NCI-H510A treated with DMSO at 0.1 percent for 48 hours (cell line): ENCODE results near the gene PAX7.
"Not testable (repeated sequence)": the region's sequence is repeated elsewhere in the genome, so short reads cannot be mapped to it uniquely, and the experiment has no call there.

Experiments
- DNase-seq: peaks from one replicate; lab custom pipeline; 2025; lab: John Stamatoyannopoulos, UW

The PAX7 gene

DNA sequence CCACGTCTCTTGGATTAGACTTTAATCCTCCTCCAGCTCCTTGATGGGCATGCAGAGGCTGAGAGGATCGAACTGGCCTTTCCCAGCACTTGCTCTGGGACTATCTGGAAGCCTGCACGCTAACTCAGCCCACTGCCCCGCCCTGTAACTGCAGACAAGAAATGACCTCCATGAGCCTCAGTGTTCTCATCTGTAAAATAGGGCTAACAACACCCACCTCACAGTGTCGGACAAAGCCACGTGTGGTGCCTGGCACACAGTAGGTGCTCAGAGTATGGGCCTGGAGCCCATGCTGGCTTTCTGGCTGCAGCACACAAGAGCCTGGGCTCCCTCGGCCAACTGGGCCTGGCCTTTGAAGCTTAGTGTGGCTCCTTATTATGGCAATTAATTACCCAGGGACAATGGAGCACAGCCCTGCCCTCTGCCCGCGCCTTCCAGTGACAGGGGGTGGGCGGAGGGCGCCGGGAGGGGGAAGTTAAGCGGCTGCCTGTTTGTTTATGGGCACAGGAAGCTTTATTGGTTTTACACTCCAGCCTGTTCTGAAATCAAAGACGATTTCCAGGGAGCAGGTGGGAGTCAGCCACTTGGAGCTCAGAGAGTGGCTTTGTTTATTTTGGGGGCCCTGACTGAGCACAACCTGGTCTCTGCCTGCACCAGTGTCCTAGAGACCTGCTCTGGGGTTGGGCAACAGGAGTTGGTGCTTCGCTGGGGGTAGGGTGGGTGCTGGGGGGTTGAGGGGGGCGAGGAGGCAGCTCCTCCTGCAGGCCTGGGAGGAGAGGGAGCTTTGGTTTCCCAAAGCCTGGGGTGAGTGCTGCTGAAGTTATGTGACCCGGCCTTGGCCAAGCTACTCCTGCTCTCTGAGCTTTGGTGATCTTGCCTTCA lies 31.0 kb downstream of the PAX7 start:
- no peak for DNase-seq

DNA sequence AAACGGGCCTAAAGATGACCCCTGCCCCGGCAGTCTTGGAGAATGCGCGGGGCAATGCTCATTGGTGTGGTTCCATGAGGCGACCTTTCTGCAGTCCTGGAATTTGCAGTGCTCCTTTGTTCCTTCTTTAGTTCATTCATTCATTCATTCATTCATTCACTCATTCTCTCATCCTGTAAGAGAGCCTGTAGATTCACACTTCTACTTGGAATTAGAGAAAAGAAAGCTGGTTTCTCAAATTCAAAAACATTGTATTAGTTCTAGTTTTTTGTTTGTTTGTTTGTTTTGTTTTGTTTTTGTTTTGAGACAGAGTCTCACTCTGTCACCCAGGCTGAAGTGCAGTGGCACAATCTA lies 31.6 kb downstream of the PAX7 start:
- no peak for DNase-seq

DNA sequence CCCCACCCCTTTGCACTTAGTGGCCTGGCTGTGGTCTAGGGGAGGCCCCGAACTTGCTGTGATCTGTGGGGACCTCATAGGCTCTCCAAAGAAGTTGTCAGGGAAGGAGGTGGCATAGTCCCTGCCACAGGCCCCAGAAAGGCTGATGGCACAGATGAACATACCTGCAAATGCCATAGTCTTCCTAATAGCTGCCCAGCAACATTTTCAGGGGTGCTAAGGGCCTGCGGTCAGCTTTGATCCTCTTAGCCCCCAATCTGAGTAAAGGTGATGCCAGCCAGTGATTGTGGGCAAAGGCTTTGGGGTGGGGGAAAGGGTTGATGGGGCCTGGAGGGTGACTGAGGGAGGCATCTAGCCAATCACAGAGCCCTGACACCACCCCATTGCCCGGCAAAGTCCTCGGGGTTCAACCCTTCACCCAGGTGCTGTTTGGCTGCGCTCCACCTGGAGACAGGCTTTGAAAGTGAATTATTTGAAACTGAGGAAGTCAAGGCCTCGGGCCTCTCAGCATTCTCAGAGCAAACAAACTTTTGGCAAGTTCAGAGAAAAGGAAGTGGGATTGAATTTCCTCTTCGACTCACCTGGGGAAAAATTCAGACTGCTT lies 35.8 kb downstream of the PAX7 start:
- DNase-seq, result no peak

DNA sequence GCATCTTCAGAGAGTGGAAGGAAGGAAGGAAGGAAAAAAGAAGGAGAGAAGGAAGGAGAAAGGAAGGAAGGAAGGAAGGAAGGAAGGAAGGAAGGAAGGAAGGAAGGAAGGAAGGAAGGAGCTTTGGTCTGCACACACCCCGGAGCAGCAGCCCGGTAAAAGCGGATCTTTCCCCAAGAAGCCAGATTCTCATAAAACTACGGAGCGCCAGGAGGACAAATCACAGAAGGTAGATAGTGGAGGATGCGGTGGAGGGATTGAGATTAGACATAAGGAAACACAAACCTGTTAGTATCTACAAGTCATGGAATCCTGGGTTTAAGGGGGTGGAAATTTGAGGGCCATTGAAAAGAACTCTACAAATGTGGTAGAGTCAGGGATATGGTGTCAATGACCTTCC lies 36.7 kb downstream of the PAX7 start:
- no peak for DNase-seq

DNA sequence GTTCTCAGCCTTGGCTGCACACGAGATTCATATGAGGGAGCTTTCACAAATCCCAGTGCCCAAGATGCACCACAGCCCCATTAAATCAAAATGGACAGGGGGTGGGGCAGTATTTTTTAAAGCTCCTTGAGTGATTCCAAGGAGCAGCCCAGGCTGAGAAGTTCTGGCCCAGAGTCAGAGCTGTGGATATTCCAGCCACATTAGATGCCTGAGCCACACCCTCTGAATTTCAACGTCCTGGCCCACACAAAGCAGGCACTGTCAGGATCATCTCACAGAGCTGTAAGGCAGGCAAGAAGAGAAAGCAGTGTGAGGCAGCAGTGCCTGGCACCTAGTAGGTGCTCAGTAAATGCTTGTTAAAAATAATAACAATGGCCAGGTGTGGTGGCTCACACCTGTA lies 37.4 kb downstream of the PAX7 start:
- no peak for DNase-seq

DNA sequence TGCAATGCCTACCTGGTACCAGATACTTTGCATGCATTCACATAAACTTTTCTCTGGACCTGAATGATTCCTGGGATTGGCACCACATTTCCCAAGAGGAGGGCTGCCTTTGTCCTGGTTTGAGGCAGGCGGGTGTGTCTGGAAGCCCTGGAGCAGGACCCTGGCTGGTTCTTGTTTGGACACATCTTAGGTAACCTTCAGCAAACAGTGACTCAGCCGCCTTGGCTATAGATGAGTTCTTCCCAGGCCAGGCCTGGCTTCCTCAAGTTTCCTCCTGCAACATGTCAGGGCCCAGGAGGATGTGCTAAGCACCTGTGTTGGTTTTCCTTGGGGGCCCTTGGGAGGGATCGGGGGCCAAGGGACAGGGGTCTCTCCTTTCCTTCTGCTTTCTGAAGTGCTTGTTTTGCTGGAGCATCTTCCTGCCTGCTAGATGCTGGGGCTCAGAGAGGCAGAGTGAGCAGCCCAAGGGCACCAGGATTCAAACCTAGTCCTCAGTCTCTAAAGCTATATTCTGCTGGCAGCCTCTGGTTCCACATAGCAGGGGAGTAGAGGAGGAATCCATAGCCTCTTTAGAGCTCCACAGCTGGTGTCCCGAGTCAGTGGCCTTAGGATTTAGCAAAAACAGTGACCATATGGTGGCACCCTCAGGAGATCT lies 38.2 kb downstream of the PAX7 start:
- DNase-seq, result no peak

DNA sequence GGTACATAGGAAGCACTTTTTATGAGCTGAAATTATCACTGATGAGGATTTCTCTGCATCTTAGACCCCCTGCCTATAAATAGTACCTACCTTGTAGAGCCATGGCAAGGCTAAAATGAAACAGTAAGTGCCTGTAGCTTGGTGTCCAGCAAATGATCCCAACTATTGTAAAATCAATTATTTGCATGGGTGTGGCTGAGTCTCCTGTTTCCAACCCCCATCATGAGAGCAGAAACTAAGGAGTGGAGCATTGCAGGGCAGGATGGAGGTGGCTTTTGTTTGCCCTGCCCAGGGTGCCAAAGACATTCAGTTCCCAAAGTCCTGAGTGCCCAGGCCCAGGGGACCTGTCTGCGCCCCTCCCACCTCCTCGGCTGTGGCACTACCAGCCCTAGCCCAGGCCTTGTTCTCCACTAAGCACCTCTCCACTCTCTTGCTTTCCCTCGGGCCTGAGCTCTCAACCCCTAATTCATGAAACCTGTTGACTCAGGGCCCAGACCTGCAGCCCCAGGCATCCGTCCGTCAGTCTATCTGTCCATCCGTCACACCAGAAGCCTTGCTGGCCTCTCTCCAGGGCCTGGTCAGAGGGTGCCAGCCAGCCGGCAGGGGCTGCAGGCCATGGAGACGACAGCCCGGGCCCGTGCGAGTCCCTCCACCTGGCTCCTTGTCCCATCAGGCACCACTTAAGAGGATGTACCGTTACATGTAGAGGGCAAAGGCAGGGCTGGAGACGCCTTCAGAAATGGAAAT lies 39.6 kb downstream of the PAX7 start:
- DNase-seq, result no peak

DNA sequence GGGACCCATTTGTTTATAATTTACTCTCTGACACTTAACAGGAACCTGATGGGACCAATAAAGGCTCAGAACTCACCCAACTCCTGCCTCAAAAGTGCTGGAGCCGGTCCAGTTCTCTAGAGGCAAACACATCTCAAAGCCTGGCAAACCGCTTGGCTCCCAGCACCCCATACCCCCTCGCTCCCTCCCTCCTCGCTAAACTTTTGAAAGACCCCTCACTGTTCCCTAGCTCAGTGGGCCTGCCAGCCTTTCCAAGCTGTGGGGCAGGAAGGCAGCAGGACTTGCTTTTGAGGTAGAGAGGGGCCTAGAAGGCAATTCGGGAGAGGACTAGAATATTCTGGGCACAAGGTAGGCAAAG lies 40.2 kb downstream of the PAX7 start:
- DNase-seq, result no peak

DNA sequence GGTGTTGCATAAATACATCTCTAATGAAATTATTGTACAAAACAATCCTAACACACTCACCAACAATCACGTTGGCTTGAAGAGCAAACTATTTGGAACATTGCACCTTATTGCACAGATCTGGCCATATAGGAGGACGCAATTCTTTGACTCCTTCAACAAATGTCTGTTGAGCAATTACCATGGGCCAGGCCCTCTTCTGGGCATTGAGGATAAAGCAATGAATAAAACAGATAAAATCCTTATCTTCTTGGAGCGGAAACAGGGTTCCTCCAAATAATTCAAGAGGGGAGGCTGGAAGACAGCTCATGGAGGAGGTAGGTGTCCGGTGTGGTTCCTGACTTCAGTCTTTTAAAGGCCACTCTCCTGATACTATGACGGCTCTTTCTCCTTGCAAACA lies 43.3 kb downstream of the PAX7 start:
- DNase-seq, result no peak

DNA sequence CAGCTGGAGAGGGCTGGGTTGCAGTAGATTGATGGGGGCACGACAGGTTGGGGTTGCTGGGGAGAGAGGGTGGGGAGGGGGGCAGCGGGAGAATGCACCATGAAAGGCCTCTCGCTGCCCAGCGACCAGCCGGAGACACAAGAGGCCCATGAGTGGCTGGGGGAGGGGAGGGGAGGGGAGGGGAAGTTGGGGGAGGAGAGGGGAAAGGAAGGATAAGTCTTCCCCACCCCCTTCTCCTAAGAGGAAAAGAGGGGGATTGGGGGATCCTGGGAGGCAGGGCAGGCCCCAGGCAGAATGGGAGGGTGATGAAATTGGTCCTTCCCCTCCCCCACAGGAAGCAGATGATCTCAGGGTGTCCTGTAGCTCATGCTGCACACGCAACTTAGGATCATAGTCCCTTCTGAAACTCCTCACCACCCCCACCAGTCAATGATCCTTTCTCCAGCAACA lies 45.7 kb downstream of the PAX7 start:
- DNase-seq, result no peak

DNA sequence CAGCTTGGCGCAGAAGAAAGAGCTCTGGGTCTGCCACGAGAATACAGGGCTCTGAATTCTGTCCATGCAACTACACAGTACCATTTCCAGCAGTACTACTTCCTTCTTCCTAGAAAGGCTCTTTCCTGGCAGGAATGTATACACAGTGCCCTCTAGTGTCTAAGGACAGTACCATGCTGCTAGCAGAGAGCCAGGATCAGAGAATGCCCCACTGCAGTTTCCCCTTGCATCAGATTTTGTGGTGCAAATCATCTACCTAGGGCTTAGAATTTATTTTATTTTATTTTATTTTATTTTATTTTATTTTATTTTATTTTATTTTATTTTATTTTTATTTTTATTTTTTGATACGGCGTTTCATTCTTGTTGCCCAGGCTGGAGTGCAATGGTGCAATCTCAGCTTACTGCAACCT lies 50.8 kb downstream of the PAX7 start:
- DNase-seq, result no peak

DNA sequence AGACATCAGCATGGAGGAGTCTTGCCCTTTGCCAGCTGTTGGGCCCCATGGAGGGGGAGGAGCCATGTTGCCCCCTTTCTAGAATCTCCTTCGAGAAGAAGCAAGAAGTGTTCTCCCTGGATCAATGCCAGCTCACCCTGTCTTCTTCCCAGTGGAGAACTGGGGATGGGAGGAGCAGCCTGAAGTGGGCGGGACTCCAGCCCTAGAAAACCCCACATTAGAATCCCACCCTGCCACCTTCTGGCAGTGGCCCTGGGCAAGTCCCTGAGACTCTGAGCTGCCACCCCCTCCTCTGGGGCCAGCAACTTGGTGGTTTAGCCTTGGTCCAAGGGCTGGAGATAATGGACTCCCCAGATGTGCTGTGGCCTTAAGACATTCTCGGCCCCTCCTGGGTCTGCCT lies 51.7 kb downstream of the PAX7 start:
- no peak for DNase-seq

DNA sequence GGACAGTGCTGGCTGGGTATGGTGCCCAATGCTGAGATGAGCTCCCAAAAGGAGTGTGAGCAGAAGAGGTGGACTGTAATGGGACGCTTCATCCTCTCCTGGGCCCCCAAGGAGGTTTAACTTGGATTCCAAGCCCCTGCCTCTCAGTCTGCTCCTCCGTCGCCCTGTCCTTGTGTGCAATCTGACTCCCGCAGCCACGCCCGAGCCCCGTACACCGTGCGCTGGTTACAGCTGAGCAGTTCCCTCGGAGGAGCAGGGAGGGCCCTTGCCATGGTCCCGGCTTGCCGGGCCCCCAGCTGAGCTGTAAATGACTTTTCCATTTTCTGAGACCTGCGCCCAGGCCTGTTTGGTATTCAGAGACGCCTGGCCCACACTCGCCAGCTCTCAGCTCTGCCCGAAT lies 53.7 kb downstream of the PAX7 start:
- DNase-seq, result no peak

DNA sequence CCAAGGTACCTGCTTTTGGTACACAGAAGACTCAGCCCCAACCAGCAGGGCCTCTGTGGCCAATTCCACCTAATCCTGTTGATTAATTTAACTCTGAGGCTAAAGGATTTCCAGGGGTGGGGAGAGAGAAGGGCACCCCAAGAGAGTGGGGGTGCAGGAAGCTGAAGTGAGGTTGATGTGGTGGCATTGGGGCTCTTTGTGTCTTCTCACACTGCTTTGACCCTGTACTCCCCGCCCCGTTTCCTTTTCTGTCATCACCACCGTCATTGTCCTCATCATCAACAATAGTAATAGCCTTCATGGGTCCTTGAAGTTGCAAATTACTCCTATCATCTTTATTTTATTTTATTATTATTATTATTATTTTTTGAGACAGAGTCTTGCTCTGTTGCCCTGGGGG lies 55.9 kb downstream of the PAX7 start:
- DNase-seq, result no peak

DNA sequence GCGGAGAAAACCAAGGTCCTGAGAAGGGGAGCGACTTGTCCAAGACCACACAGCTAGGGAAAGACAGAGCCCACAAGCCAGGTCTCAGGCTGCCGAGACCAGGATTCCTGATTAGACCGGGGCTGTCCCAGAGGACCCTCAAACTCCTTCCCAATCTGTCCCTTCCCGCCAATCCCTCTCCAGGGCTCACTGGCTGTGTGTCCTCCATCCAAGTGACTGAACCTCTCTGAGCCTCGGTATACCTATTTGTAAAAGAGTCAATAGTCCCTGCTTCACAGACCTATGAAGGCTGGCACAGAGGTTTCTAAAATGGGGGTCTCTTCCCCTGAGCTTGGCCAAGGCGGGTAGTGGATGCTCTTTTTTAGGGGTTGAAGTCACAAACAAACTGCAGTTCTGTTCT lies 56.6 kb downstream of the PAX7 start:
- no peak for DNase-seq

DNA sequence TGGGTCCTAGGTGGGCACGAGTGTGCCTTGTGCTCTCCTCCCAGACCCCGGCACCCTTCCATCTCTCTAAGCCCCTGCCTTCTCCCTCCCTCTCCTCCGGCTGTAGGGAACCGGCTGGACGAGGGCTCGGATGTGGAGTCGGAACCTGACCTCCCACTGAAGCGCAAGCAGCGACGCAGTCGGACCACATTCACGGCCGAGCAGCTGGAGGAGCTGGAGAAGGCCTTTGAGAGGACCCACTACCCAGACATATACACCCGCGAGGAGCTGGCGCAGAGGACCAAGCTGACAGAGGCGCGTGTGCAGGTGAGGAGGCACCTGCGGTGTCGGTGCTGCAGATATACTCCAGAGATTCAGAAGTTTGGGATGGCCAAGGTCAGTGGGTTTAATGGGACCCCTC lies 61.0 kb downstream of the PAX7 start:
- DNase-seq, result no peak

DNA sequence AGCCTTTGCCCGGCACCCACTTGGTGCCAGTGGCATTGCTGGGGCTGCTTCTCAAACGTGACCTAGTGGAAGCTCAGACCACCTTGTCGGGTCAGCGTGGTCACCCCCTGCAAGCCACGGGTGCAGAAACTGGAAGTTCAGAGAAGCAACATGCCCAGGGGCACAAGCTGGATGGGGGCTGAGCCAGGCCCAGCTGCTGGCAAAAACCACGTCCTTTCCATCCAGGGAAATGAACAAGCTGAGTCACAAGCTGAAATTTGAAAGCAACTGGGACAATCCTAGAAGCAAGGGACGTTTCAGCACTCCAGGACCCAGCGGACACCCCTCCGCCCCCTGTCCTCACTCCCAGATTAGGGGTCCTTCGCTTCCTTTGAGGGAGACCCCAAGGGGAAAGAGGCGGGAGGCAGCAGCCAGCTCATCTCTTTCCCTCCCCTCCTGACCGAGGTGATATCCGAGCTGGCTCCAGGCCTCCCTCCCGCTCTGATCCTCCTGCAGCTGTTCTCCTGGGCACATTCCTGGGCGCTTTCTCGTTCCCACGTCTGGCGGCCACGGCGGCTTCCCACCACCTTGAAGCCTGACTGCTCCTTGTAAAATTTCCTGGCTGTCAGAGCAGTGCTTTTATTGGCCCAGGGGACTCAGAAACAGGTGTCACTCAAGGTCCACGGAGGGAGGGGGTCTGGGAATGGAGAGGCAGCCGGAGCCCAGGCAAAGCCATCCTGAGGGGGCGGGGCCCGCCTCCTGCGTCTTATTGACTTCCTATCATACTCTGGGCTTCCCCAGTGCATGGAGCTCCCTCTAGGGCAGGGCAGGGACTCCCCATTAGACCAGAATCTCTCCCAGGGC lies 62.8 kb downstream of the PAX7 start:
- DNase-seq, result no peak

DNA sequence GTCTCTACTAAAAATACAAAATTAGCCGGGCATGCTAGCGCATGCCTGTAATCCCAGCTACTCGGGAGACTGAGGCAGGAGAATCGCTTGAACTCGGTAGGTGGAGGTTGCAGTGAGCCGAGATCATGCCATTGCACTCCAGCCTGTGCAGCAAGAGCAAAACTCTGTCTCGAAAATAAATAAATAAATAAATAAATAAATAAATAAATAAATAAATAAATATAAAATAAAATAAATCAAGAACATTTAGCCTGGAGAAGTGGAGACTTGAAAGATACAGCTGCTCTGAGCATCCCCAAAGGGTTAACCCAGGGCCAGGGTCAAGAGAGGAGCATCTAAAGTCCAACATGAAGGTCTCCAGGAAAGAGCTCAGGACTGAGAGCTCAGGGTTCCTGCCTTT lies 63.6 kb downstream of the PAX7 start:
- not testable (repeated sequence) for DNase-seq

DNA sequence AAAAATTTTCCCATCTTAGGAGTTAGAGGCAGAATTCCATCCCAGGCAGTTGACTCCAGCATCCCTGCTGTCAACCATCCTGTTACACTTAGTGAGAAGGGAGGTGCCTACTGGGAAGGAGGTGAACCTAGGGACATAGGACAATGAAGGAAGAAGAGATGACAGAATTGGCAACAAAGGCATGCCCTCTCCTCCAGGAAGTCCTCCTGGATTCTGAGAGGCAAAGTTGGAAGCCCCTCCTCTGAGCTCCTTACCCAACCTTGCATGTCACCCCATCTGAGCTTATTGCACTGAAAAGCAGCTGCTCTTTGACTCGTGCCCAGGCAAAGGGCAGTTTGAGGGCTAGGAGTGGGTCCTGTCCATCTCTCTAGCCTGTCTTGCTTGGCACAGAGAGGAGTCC lies 66.9 kb downstream of the PAX7 start:
- no peak for DNase-seq

DNA sequence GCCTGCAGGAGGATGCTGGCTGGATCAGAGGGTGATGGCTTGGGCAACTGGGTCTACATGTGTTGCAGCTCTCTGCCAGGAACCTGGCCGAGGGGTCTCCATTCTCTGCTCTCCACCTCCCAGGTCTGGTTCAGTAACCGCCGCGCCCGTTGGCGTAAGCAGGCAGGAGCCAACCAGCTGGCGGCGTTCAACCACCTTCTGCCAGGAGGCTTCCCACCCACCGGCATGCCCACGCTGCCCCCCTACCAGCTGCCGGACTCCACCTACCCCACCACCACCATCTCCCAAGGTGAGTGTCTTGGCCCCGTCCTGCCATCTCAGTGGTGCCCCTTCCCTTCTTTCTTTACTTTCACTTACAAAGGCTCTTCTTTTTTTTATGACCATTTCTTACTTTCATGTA lies 69.9 kb downstream of the PAX7 start:
- DNase-seq, result no peak

DNA sequence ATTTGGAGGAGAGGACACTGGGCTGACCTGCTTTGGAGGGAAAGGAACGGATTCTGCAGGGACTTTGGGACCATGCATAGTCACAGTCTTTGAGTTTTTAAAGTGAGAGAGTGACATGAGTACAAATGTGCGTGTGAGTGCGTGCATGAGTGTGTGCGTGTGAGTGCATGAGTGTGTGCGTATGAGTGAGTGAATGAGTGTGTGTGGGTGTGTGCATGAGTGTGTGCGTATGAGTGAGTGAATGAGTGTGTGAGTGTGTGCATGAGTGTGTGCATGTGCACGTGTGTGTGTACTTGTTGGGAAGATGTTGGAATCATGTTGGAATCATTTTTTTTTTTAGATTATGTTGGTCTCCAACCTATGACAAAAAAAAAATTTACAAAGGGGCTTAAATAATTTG lies 70.5 kb downstream of the PAX7 start:
- no peak for DNase-seq
